HEK293T (cell line): Measurements from ENCODE around the gene ACSL6.

Experiments
- ARNT ChIP-seq: fragments of 450-650 bp; IDR thresholded peaks from 2 replicates; pipeline ENCODE4 v1.6.1; 2017; ENCODE audit warnings: mild to moderate bottlenecking
- BHLHE40 ChIP-seq: fragments of 450-650 bp; IDR thresholded peaks from 2 replicates; pipeline ENCODE4 v1.6.1; 2016; ENCODE audit warnings: mild to moderate bottlenecking, moderate library complexity, borderline replicate concordance
- FOXA1 ChIP-seq: fragments of 450-650 bp; IDR thresholded peaks from 2 replicates; pipeline ENCODE4 v1.6.1; 2016; ENCODE audit warnings: mild to moderate bottlenecking
- FOXK2 ChIP-seq: fragments of 450-650 bp; IDR thresholded peaks from 2 replicates; pipeline ENCODE4 v1.6.1; 2016; ENCODE audit warnings: mild to moderate bottlenecking
- FOXM1 ChIP-seq: fragments of 450-650 bp; IDR thresholded peaks from 2 replicates; pipeline ENCODE4 v1.6.1; 2017; ENCODE audit warnings: mild to moderate bottlenecking, borderline replicate concordance
- HDGF ChIP-seq: fragments of 450-650 bp; IDR thresholded peaks from 2 replicates; pipeline ENCODE4 v1.6.1; 2017; ENCODE audit warnings: antibody characterized with exemption, borderline replicate concordance
- L3MBTL2 ChIP-seq: fragments of 450-650 bp; conservative IDR thresholded peaks from 2 replicates; pipeline ENCODE4 v1.6.1; 2016; ENCODE audit warnings: mild to moderate bottlenecking
- LEF1 ChIP-seq: fragments of 450-650 bp; IDR thresholded peaks from 2 replicates; pipeline ENCODE4 v1.6.1; 2017; ENCODE audit warnings: mild to moderate bottlenecking, borderline replicate concordance
- NFRKB ChIP-seq: fragments of 450-650 bp; IDR thresholded peaks from 2 replicates; pipeline ENCODE4 v1.6.1; 2016; ENCODE audit warnings: mild to moderate bottlenecking, moderate library complexity
- SP1 ChIP-seq: fragments of 450-650 bp; IDR thresholded peaks from 2 replicates; pipeline ENCODE4 v1.6.1; 2017
- SUZ12 ChIP-seq: fragments of 450-650 bp; IDR thresholded peaks from 2 replicates; pipeline ENCODE4 v1.6.1; 2016; ENCODE audit warnings: mild to moderate bottlenecking
- ZNF384 ChIP-seq: fragments of 450-650 bp; IDR thresholded peaks from 2 replicates; pipeline ENCODE4 v1.6.1; 2016
- TF ChIP-seq, protein P1 (sequence below): fragments of 450-650 bp; IDR thresholded peaks from 2 replicates; pipeline ENCODE4 v1.6.1; 2016

DNA sequence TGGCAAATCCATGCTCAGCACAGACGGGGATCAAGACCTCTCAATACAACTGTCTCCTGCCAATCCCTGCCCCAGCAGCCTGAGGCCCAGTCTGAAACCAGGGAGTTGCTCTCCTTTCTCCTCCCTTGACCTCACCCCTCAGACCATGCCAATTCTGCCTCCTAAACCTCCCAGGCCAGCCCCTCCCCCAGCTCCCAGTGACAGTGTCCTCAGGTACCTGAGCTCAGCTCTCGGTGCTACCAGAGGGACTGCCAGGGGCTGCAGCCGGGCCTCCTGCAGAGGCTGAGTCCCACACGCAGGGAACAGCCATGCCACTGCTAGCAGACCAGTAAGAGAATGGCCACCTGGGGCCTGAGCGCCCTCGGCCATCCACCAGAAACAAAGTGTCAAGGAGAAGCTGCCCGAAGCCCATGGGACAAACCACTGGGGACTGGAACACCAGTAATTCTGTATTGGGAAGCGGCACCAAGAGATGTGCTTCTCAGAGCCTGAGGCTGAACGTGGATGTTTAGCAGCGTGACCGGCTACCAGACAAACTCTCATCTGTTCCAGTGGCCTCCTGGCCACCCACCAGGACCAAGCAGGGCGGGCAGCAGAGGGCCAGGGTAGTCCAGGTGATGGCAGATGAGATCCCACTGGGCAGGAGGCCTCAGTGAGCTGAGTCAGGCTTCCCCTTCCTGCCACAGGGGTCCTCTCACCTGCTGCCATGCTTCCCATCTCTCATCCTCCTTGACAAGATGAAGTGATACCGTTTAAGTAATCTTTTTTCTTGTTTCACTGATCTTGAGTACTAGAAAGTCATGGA lies 48.4 kb upstream of the ACSL6 start:
- TF ChIP-seq FOXK2 (no peak), SP1 (no peak), LEF1 (no peak), FOXA1 (no peak), SUZ12 (no peak), ARNT (no peak), ZNF384 (no peak), NFRKB (no peak), BHLHE40 (no peak), L3MBTL2 (no peak), FOXM1 (no peak), HDGF (no peak)
- TF ChIP-seq, protein P1, sequence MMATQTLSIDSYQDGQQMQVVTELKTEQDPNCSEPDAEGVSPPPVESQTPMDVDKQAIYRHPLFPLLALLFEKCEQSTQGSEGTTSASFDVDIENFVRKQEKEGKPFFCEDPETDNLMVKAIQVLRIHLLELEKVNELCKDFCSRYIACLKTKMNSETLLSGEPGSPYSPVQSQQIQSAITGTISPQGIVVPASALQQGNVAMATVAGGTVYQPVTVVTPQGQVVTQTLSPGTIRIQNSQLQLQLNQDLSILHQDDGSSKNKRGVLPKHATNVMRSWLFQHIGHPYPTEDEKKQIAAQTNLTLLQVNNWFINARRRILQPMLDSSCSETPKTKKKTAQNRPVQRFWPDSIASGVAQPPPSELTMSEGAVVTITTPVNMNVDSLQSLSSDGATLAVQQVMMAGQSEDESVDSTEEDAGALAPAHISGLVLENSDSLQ, result no peak
